ENCODE data around the gene ZDHHC7.

The ZDHHC7 gene

GRCh38 chr16:84989749-84990620 lies 21.4 kb downstream of the ZDHHC7 start:
- DNase-seq (ENCODE audit: low spot score), result no peak
- in situ Hi-C loops (cut with MboI; ENCODE audit: low pct_unique_long_range_greater_than_20kb, low sequenced_read_pairs, unreplicated experiment), result no loop called here
- no peak for TF ChIP-seq CTCF (IDR thresholded peaks at IDR 0.05; ENCODE audit: extremely low read depth, insufficient read depth, missing control alignments)

- in situ Hi-C loops (cut with MboI; ENCODE audit: low pct_unique_long_range_greater_than_20kb, low sequenced_read_pairs, unreplicated experiment), result no loop called here
- TF ChIP-seq CTCF (IDR thresholded peaks at IDR 0.05; ENCODE audit: extremely low read depth, insufficient read depth, missing control alignments), result no peak
Observed at GRCh38 chr16:84988328-84989080, 22.8 kb downstream of the ZDHHC7 start.

GRCh38 chr16:84986879-84987278 lies 24.5 kb downstream of the ZDHHC7 start:
- no peak for DNase-seq (ENCODE audit: low spot score)
- in situ Hi-C loops (cut with MboI; ENCODE audit: low pct_unique_long_range_greater_than_20kb, low sequenced_read_pairs, unreplicated experiment), result no loop called here
- TF ChIP-seq CTCF (IDR thresholded peaks at IDR 0.05; ENCODE audit: extremely low read depth, insufficient read depth, missing control alignments), result no peak

More at GRCh38 chr16:84988328-84989080, 22.8 kb downstream of the ZDHHC7 start:
- DNase-seq (ENCODE audit: low spot score), result no peak

GRCh38 chr16:84986102-84986501 lies 25.2 kb downstream of the ZDHHC7 start:
- in situ Hi-C loops (cut with MboI; ENCODE audit: low pct_unique_long_range_greater_than_20kb, low sequenced_read_pairs, unreplicated experiment), result no loop called here

GRCh38 chr16:84985079-84986065 lies 26.0 kb downstream of the ZDHHC7 start:
- no peak for DNase-seq (ENCODE audit: low spot score)
- TF ChIP-seq CTCF (IDR thresholded peaks at IDR 0.05; ENCODE audit: extremely low read depth, insufficient read depth, missing control alignments), result no peak
- in situ Hi-C loops (cut with MboI; ENCODE audit: low pct_unique_long_range_greater_than_20kb, low sequenced_read_pairs, unreplicated experiment), result no loop called here

More at GRCh38 chr16:84986102-84986501, 25.2 kb downstream of the ZDHHC7 start:
- DNase-seq (ENCODE audit: low spot score), result no peak
- TF ChIP-seq CTCF (IDR thresholded peaks at IDR 0.05; ENCODE audit: extremely low read depth, insufficient read depth, missing control alignments), result no peak

GRCh38 chr16:84982434-84982833 lies 28.9 kb downstream of the ZDHHC7 start:
- in situ Hi-C loops (cut with MboI; ENCODE audit: low pct_unique_long_range_greater_than_20kb, low sequenced_read_pairs, unreplicated experiment), result no loop called here

More at GRCh38 chr16:84982434-84982833, 28.9 kb downstream of the ZDHHC7 start:
- no peak for TF ChIP-seq CTCF (IDR thresholded peaks at IDR 0.05; ENCODE audit: extremely low read depth, insufficient read depth, missing control alignments)
- no peak for DNase-seq (ENCODE audit: low spot score)

Measured in GM13977 (cell line).